ENCODE measurements around the gene FRK. TPM values are rescaled to one million over a fixed set of nuclear protein-coding genes. Genes with fewer than 3 reads are reported as not detected.

The FRK gene
- total RNA-seq, 1 donor from 2014 or later: 7.4 TPM

DNA sequence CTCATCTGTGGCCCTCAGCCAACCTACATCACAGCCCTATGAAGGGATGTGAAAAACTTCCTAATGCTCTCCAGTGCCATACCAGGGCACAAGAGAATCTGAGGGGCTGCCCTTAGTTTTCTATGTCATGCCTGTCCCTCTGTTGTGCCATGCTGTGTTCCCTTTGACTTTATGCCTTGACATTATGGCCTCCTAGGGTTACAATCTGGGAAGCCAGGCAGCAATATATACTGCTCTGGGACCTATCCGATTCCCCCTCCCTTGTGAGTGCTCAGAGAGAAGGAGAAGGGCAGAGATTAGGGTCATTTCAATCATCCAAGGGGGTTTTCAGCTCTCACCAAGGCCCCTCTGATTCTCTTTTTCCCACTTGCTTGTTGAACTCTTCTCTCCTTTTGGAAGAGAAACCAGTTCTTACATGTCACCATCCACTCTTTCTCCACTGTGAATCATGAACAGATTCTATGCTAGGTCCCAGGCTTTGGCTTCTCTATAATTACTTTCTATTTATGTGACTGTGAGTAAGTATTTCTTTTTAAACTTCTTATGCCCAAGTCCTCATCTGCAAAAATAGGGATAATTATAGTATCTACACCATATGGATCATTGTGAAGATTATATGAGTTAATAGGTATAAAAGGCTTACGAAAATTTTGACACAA lies 14.2 kb upstream of the FRK start:
- no peaks in the 10 kb centered on the region for H3K27me3 ChIP-seq (ENCODE audit: low read depth)
- no peaks in the 10 kb centered on the region for H3K36me3 ChIP-seq
- no peaks in the 10 kb centered on the region for H3K9me3 ChIP-seq
- intact Hi-C loops (cut with DNase I): no loop called here
- no peak for DNase-seq
- no peak overlapping the region for H3K4me3 ChIP-seq
- no peak for TF ChIP-seq CTCF (IDR thresholded peaks at IDR 0.05)
- ATAC-seq: no peak
- no peak overlapping the region for H3K27ac ChIP-seq
- H3K4me1 ChIP-seq: no peaks in the 10 kb centered on the region

GRCh38 chr6:116073765-116074440 lies 13.2 kb upstream of the FRK start:
- DNase-seq (no peak), ATAC-seq (no peak)
- H3K4me1 ChIP-seq: no peaks in the 10 kb centered on the region
- no peaks in the 10 kb centered on the region for H3K9me3 ChIP-seq
- H3K27ac ChIP-seq: no peak overlapping the region
- no peaks in the 10 kb centered on the region for H3K36me3 ChIP-seq
- intact Hi-C loops (cut with DNase I): no loop called here
- H3K27me3 ChIP-seq (ENCODE audit: low read depth): no peaks in the 10 kb centered on the region
- no peak overlapping the region for H3K4me3 ChIP-seq
- TF ChIP-seq CTCF (IDR thresholded peaks at IDR 0.05): no peak

- DNase-seq: no peak
- intact Hi-C loops (cut with DNase I): no loop called here
- Histone ChIP-seq H3K4me1 (no peaks in the 10 kb centered on the region), H3K27me3 (ENCODE audit: low read depth) (no peaks in the 10 kb centered on the region), H3K36me3 (no peaks in the 10 kb centered on the region), H3K27ac (no peak overlapping the region), H3K4me3 (no peak overlapping the region), H3K9me3 (no peaks in the 10 kb centered on the region)
- TF ChIP-seq CTCF (IDR thresholded peaks at IDR 0.05): no peak
- ATAC-seq: no peak
Measured at GRCh38 chr6:116072368-116072767, 11.7 kb upstream of the FRK start.

GRCh38 chr6:116070616-116071389 lies 10.1 kb upstream of the FRK start:
- Histone ChIP-seq H3K9me3 (no peaks in the 10 kb centered on the region), H3K4me1 (no peaks in the 10 kb centered on the region), H3K36me3 (no peaks in the 10 kb centered on the region), H3K4me3 (no peak overlapping the region), H3K27me3 (ENCODE audit: low read depth) (no peaks in the 10 kb centered on the region), H3K27ac (no peak overlapping the region)
- intact Hi-C loops (cut with DNase I): no loop called here
- DNase-seq: no peak
- no peak for ATAC-seq
- TF ChIP-seq CTCF (IDR thresholded peaks at IDR 0.05): no peak

DNA sequence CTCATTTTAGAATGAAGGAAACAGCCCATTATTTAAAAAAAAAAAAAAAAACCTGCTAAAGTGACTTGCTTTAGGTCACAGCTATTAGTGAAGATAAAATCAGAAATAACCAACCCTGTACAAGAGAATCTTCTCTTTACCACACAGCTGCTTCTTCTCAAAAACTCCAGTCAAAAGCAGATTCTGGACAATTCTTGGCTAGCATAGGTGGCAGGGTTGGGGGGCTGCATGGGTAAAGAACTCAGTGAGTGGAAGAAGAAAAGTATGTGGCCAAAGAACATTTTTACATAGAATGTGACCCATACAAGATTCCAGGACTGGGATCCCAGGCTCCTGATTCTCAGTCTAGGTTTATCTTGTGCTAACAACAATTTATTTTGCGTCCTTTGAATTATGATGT lies 9.4 kb upstream of the FRK start:
- H3K4me1 ChIP-seq: no peaks in the 10 kb centered on the region
- intact Hi-C loops (cut with DNase I): no loop called here
- H3K4me3 ChIP-seq: no peak overlapping the region
- TF ChIP-seq CTCF (IDR thresholded peaks at IDR 0.05): no peak
- H3K27me3 ChIP-seq (ENCODE audit: low read depth): no peaks in the 10 kb centered on the region
- ATAC-seq (no peak), DNase-seq (no peak)
- H3K36me3 ChIP-seq: no peaks in the 10 kb centered on the region
- H3K27ac ChIP-seq: no peak overlapping the region
- no peaks in the 10 kb centered on the region for H3K9me3 ChIP-seq
